ENCODE measurements around the gene SSTR5.

SSTR5 gene

GRCh38 chr16:1108299-1109252 is 36.0 kb downstream of the SSTR5 start:
- Histone ChIP-seq H3K4me1 (ENCODE audit: control insufficient read depth, insufficient read depth, low read length) (peaks cover 16% of the 10 kb centered on the region), H3K9me3 (ENCODE audit: control insufficient read depth in 2 of 2, low read length in 2 of 2) (no peaks in the 10 kb centered on the region), H3K27me3 (ENCODE audit: control insufficient read depth in 1 of 2, insufficient read depth in 2 of 2, low read length in 2 of 2) (no peaks in the 10 kb centered on the region), H3K9ac (ENCODE audit: low read length in 2 of 2) (no peak overlapping the region), H3K36me3 (ENCODE audit: control insufficient read depth in 2 of 2, insufficient read depth in 2 of 2, low read length in 2 of 2) (no peaks in the 10 kb centered on the region), H3K4me3 (ENCODE audit: low read length in 2 of 2) (no peak overlapping the region), H3K27ac (ENCODE audit: low read length) (no peak overlapping the region)

GRCh38 chr16:1109648-1110047 is 37.1 kb downstream of the SSTR5 start:
- H3K4me1 ChIP-seq (ENCODE audit: control insufficient read depth, insufficient read depth, low read length), result peaks cover 16% of the 10 kb centered on the region
- H3K9ac ChIP-seq (ENCODE audit: low read length in 2 of 2), result no peak overlapping the region
- H3K27ac ChIP-seq (ENCODE audit: low read length), result no peak overlapping the region
- no peaks in the 10 kb centered on the region for H3K9me3 ChIP-seq (ENCODE audit: control insufficient read depth in 2 of 2, low read length in 2 of 2)
- no peak overlapping the region for H3K4me3 ChIP-seq (ENCODE audit: low read length in 2 of 2)
- no peaks in the 10 kb centered on the region for H3K27me3 ChIP-seq (ENCODE audit: control insufficient read depth in 1 of 2, insufficient read depth in 2 of 2, low read length in 2 of 2)
- H3K36me3 ChIP-seq (ENCODE audit: control insufficient read depth in 2 of 2, insufficient read depth in 2 of 2, low read length in 2 of 2), result no peaks in the 10 kb centered on the region

- H3K27me3 ChIP-seq (ENCODE audit: control insufficient read depth in 1 of 2, insufficient read depth in 2 of 2, low read length in 2 of 2), result no peaks in the 10 kb centered on the region
- H3K36me3 ChIP-seq (ENCODE audit: control insufficient read depth in 2 of 2, insufficient read depth in 2 of 2, low read length in 2 of 2), result no peaks in the 10 kb centered on the region
- peaks cover 13% of the 10 kb centered on the region for H3K4me1 ChIP-seq (ENCODE audit: control insufficient read depth, insufficient read depth, low read length)
- no peak overlapping the region for H3K4me3 ChIP-seq (ENCODE audit: low read length in 2 of 2)
- no peak overlapping the region for H3K9ac ChIP-seq (ENCODE audit: low read length in 2 of 2)
- H3K9me3 ChIP-seq (ENCODE audit: control insufficient read depth in 2 of 2, low read length in 2 of 2), result no peaks in the 10 kb centered on the region
- H3K27ac ChIP-seq (ENCODE audit: low read length), result no peak overlapping the region
These were observed 40.1 kb downstream of the SSTR5 start for GRCh38 chr16:1112506-1113184.

- Histone ChIP-seq H3K27me3 (ENCODE audit: control insufficient read depth in 1 of 2, insufficient read depth in 2 of 2, low read length in 2 of 2) (no peaks in the 10 kb centered on the region), H3K9me3 (ENCODE audit: control insufficient read depth in 2 of 2, low read length in 2 of 2) (no peaks in the 10 kb centered on the region), H3K27ac (ENCODE audit: low read length) (no peak overlapping the region), H3K36me3 (ENCODE audit: control insufficient read depth in 2 of 2, insufficient read depth in 2 of 2, low read length in 2 of 2) (no peaks in the 10 kb centered on the region), H3K4me1 (ENCODE audit: control insufficient read depth, insufficient read depth, low read length) (peaks cover 8% of the 10 kb centered on the region), H3K9ac (ENCODE audit: low read length in 2 of 2) (no peak overlapping the region), H3K4me3 (ENCODE audit: low read length in 2 of 2) (no peak overlapping the region)
These were observed 40.9 kb downstream of the SSTR5 start for GRCh38 chr16:1113489-1113888.

- Histone ChIP-seq H3K27ac (ENCODE audit: low read length) (no peak overlapping the region), H3K9me3 (ENCODE audit: control insufficient read depth in 2 of 2, low read length in 2 of 2) (no peaks in the 10 kb centered on the region), H3K27me3 (ENCODE audit: control insufficient read depth in 1 of 2, insufficient read depth in 2 of 2, low read length in 2 of 2) (no peaks in the 10 kb centered on the region), H3K36me3 (ENCODE audit: control insufficient read depth in 2 of 2, insufficient read depth in 2 of 2, low read length in 2 of 2) (no peaks in the 10 kb centered on the region), H3K9ac (ENCODE audit: low read length in 2 of 2) (no peak overlapping the region), H3K4me1 (ENCODE audit: control insufficient read depth, insufficient read depth, low read length) (peaks cover 3% of the 10 kb centered on the region), H3K4me3 (ENCODE audit: low read length in 2 of 2) (no peak overlapping the region)
These were observed 41.5 kb downstream of the SSTR5 start for GRCh38 chr16:1113889-1114526.

- Histone ChIP-seq H3K4me1 (ENCODE audit: control insufficient read depth, insufficient read depth, low read length) (no peaks in the 10 kb centered on the region), H3K9ac (ENCODE audit: low read length in 2 of 2) (no peak overlapping the region), H3K27ac (ENCODE audit: low read length) (no peak overlapping the region), H3K4me3 (ENCODE audit: low read length in 2 of 2) (no peak overlapping the region), H3K27me3 (ENCODE audit: control insufficient read depth in 1 of 2, insufficient read depth in 2 of 2, low read length in 2 of 2) (no peaks in the 10 kb centered on the region), H3K36me3 (ENCODE audit: control insufficient read depth in 2 of 2, insufficient read depth in 2 of 2, low read length in 2 of 2) (no peaks in the 10 kb centered on the region), H3K9me3 (ENCODE audit: control insufficient read depth in 2 of 2, low read length in 2 of 2) (no peaks in the 10 kb centered on the region)
These were observed 44.1 kb downstream of the SSTR5 start for GRCh38 chr16:1116693-1117077.

GRCh38 chr16:1117176-1117900 is 44.8 kb downstream of the SSTR5 start:
- no peaks in the 10 kb centered on the region for H3K4me1 ChIP-seq (ENCODE audit: control insufficient read depth, insufficient read depth, low read length)
- H3K27ac ChIP-seq (ENCODE audit: low read length), result no peak overlapping the region
- no peak overlapping the region for H3K9ac ChIP-seq (ENCODE audit: low read length in 2 of 2)
- no peaks in the 10 kb centered on the region for H3K27me3 ChIP-seq (ENCODE audit: control insufficient read depth in 1 of 2, insufficient read depth in 2 of 2, low read length in 2 of 2)
- no peaks in the 10 kb centered on the region for H3K36me3 ChIP-seq (ENCODE audit: control insufficient read depth in 2 of 2, insufficient read depth in 2 of 2, low read length in 2 of 2)
- no peaks in the 10 kb centered on the region for H3K9me3 ChIP-seq (ENCODE audit: control insufficient read depth in 2 of 2, low read length in 2 of 2)
- H3K4me3 ChIP-seq (ENCODE audit: low read length in 2 of 2), result no peak overlapping the region

GRCh38 chr16:1117926-1118325 is 45.4 kb downstream of the SSTR5 start:
- Histone ChIP-seq H3K9me3 (ENCODE audit: control insufficient read depth in 2 of 2, low read length in 2 of 2) (no peaks in the 10 kb centered on the region), H3K4me1 (ENCODE audit: control insufficient read depth, insufficient read depth, low read length) (no peaks in the 10 kb centered on the region), H3K9ac (ENCODE audit: low read length in 2 of 2) (no peak overlapping the region), H3K36me3 (ENCODE audit: control insufficient read depth in 2 of 2, insufficient read depth in 2 of 2, low read length in 2 of 2) (no peaks in the 10 kb centered on the region), H3K27ac (ENCODE audit: low read length) (no peak overlapping the region), H3K4me3 (ENCODE audit: low read length in 2 of 2) (no peak overlapping the region), H3K27me3 (ENCODE audit: control insufficient read depth in 1 of 2, insufficient read depth in 2 of 2, low read length in 2 of 2) (no peaks in the 10 kb centered on the region)

- Histone ChIP-seq H3K4me1 (ENCODE audit: control insufficient read depth, insufficient read depth, low read length) (no peaks in the 10 kb centered on the region), H3K27ac (ENCODE audit: low read length) (no peak overlapping the region), H3K4me3 (ENCODE audit: low read length in 2 of 2) (no peak overlapping the region), H3K9me3 (ENCODE audit: control insufficient read depth in 2 of 2, low read length in 2 of 2) (no peaks in the 10 kb centered on the region), H3K27me3 (ENCODE audit: control insufficient read depth in 1 of 2, insufficient read depth in 2 of 2, low read length in 2 of 2) (no peaks in the 10 kb centered on the region), H3K36me3 (ENCODE audit: control insufficient read depth in 2 of 2, insufficient read depth in 2 of 2, low read length in 2 of 2) (no peaks in the 10 kb centered on the region), H3K9ac (ENCODE audit: low read length in 2 of 2) (no peak overlapping the region)
These were observed 46.6 kb downstream of the SSTR5 start for GRCh38 chr16:1119129-1119528.

- no peaks in the 10 kb centered on the region for H3K36me3 ChIP-seq (ENCODE audit: control insufficient read depth in 2 of 2, insufficient read depth in 2 of 2, low read length in 2 of 2)
- no peak overlapping the region for H3K27ac ChIP-seq (ENCODE audit: low read length)
- H3K9ac ChIP-seq (ENCODE audit: low read length in 2 of 2), result no peak overlapping the region
- H3K4me3 ChIP-seq (ENCODE audit: low read length in 2 of 2), result no peak overlapping the region
- H3K4me1 ChIP-seq (ENCODE audit: control insufficient read depth, insufficient read depth, low read length), result no peaks in the 10 kb centered on the region
- H3K9me3 ChIP-seq (ENCODE audit: control insufficient read depth in 2 of 2, low read length in 2 of 2), result no peaks in the 10 kb centered on the region
- H3K27me3 ChIP-seq (ENCODE audit: control insufficient read depth in 1 of 2, insufficient read depth in 2 of 2, low read length in 2 of 2), result no peaks in the 10 kb centered on the region
These were observed 47.4 kb downstream of the SSTR5 start for GRCh38 chr16:1119766-1120576.
